GM13976 (cell line): Measurements from ENCODE around the gene ZFYVE19.

Source experiments
- DNase-seq: peaks from one replicate; pipeline ENCODE4 v3.0.0; 2012; ENCODE audit warnings: low spot score
- CTCF ChIP-seq: IDR thresholded peaks from 2 replicates; pipeline ENCODE4 v1.5.1; 2012; ENCODE audit warnings: borderline replicate concordance, mild to moderate bottlenecking; ENCODE audit not compliant: insufficient read depth; ENCODE audit errors: extremely low read depth, missing control alignments, control extremely low read depth
- in situ Hi-C: fragments of 300-500 bp; cut with MboI; formaldehyde crosslinking; loops from one replicate; pipeline ENCODE4 v1.12.0; 2022; ENCODE audit warnings: low sequenced_read_pairs, mixed read lengths, inconsistent platforms; ENCODE audit not compliant: unreplicated experiment

The ZFYVE19 gene

DNA sequence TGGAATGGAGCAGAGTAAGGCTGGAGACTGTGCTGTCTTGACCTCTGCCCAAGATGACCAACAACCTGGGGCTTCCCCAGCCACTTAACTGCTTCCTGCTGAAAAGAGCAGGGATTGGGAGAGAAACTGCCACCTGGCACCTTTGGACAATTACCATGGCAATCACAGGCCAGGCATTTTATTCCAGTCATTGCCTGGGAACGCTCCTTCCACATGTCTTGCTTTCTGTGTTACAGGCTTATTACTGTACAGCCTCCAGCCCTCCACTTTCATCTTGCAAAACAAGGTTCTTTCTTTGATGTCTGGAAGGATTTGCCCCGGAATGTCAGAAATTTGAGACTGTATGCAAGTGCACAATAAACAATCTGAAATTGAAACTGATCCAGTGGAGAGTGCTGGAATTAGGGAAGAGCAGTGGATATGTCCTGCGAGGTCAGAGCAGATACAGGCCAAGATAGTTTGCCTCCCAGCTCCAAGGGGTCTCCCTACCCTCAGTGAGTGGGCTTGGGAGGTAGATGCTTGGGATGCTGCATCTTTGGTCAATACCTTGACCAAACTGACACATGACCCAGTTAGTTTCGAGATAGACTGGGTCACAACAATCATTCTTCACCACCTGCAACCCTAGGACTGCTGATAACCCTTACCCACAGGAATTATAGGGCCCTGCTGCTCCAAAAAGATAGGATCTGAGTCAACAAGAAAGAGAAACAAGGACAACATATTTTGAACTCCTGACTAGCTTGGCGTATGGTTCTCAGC, 19.0 kb downstream of the ZFYVE19 start:
- DNase-seq, result no peak
- in situ Hi-C loops, result no loop called here
- no peak for TF ChIP-seq CTCF

- TF ChIP-seq CTCF, result no peak
- in situ Hi-C loops, result no loop called here
- no peak for DNase-seq
Observed at GRCh38 chr15:40826423-40827075, 19.7 kb downstream of the ZFYVE19 start.

GRCh38 chr15:40828447-40829036, 21.7 kb downstream of the ZFYVE19 start, which contains the start of gene PPP1R14D:
Gene PPP1R14D, minus strand, starts transcription at chr15:40828708. Its CDS starts 67 bp downstream, at chr15:40828641.
- DNase-seq, result no peak
- in situ Hi-C loops, result no loop called here
- TF ChIP-seq CTCF, result no peak

DNA sequence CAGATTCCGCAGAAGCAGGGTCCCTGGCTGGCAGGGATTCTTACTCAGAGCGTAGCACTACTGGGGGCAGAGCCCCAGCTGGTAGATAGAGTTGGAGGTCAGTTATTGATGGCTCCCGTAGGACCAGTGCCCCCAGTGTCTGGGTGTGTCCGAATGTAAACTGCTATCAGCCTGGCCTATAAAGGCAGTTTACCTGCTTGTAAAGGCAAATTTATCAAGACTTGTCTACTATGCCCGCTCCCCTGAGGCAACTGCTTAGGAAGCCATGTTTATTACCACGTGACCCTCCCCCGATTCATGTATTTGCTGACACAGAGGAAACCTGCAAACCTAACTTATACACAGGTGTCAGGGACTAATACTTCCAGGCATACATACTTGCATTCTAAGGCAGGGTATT, 22.2 kb downstream of the ZFYVE19 start:
- in situ Hi-C loops, result no loop called here
- no peak for DNase-seq

DNA sequence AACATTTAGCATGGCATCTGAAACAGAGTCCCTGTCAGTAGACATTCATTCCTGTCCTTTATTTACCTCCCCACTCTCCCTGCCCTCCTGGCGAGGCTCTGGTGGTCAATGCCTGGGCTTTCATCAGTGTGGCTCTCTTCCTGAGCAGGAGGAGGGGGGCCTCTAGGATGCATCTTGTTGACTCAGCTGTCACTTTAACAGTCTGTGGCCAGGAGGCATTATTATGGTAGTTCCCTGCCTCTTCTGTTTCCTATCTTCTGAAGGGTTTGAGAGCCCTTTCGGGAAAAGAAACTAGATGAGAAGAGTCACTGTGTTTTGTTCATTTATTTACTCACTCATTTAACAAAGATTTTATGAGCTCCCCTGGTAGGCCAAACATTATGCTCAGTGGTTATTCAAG, 24.0 kb downstream of the ZFYVE19 start:
- no peak for DNase-seq
- in situ Hi-C loops, result no loop called here
- TF ChIP-seq CTCF, result no peak

More for the DNA sequence above, 22.2 kb downstream of the ZFYVE19 start:
- no peak for TF ChIP-seq CTCF

GRCh38 chr15:40831861-40832260, 25.0 kb downstream of the ZFYVE19 start:
- DNase-seq, result no peak
- no peak for TF ChIP-seq CTCF
- in situ Hi-C loops, result no loop called here
